GM12892 (cell line): Measurements from ENCODE around the gene TUBE1.

Source experiments
- POLR2A ChIP-seq: IDR thresholded peaks from 2 replicates; pipeline ENCODE4 v1.6.1; 2011; ENCODE audit warnings: low read depth, low read length, control low read depth
- POLR2AphosphoS5 ChIP-seq: IDR thresholded peaks from 2 replicates; pipeline ENCODE4 v1.6.1; 2011; ENCODE audit warnings: low read depth, low read length, control low read depth
- TAF1 ChIP-seq: IDR thresholded peaks from 2 replicates; pipeline ENCODE4 v1.6.1; 2011; ENCODE audit warnings: low read depth, mild to moderate bottlenecking, control low read depth, low read length, borderline replicate concordance

GRCh38 chr6:112021691-112022310 is 65.5 kb downstream of the TUBE1 start:
- TF ChIP-seq POLR2AphosphoS5 = no peak
- TF ChIP-seq POLR2A = no peak
- TF ChIP-seq TAF1 = no peak
